Bronchial epithelial cell (primary cell): ENCODE measurements around the gene SUMO2. TPM values are rescaled to one million over a fixed set of nuclear protein-coding genes. Genes with fewer than 3 reads are reported as not detected.
A peak's percentile ranks its signal among the peaks of the same experiment; 100 is the strongest.
"Not testable (repeated sequence)": the region's sequence is repeated elsewhere in the genome, so short reads cannot be mapped to it uniquely, and the experiment has no call there.

ENCODE experiments used
- DNase-seq: peaks from one replicate; pipeline ENCODE4 v3.0.0-alpha.2; 2010; ENCODE audit warnings: low read depth
- FAIRE-seq: peaks from 2 replicates; lab custom pipeline; 2011; peaks lifted over from hg19 to GRCh38; lab: Jason Lieb, UNC
- H3K27me3 ChIP-seq: 2 replicates; pipeline ENCODE4 v1.5.1; 2011; ENCODE audit warnings: low read length; ENCODE audit not compliant: control insufficient read depth, insufficient read depth
- H3K36me3 ChIP-seq: 2 replicates; pipeline ENCODE4 v1.5.1; 2011; ENCODE audit warnings: low read length; ENCODE audit not compliant: control insufficient read depth, insufficient read depth
- H3K4me3 ChIP-seq: 2 replicates; pipeline ENCODE4 v1.5.1; 2011; ENCODE audit warnings: mild to moderate bottlenecking, low read depth, low read length, control low read depth
- CTCF ChIP-seq: IDR thresholded peaks from 2 replicates; pipeline ENCODE4 v1.5.1; 2011; ENCODE audit warnings: mild to moderate bottlenecking, moderate library complexity, low read length, control low read depth, inconsistent platforms; ENCODE audit not compliant: insufficient read depth, severe bottlenecking
- total RNA-seq: library from RNA; depleted of rRNA; stranded (reverse); fragments of >200 nt; gene quantifications from 2 replicates; pipeline ENCODE4 v1.2.1, GENCODE V29; 2014

SUMO2 gene
- total RNA-seq, 1 donor from 2014 or later, result 87.1 TPM

GRCh38 chr17:75163074-75163473 is 19.7 kb downstream of the SUMO2 start:
- FAIRE-seq (no peak), DNase-seq (no peak)
- H3K27me3 ChIP-seq, result no peaks in the 10 kb centered on the region
- no peaks in the 10 kb centered on the region for H3K36me3 ChIP-seq
- TF ChIP-seq CTCF, result no peak
- H3K4me3 ChIP-seq, result no peak overlapping the region

GRCh38 chr17:75160211-75160610 is 22.5 kb downstream of the SUMO2 start:
- H3K4me3 ChIP-seq, result no peak overlapping the region
- FAIRE-seq (no peak), DNase-seq (no peak)
- no peaks in the 10 kb centered on the region for H3K36me3 ChIP-seq
- no peaks in the 10 kb centered on the region for H3K27me3 ChIP-seq
- TF ChIP-seq CTCF, result no peak

- FAIRE-seq, result no peak
- no peak for TF ChIP-seq CTCF
- H3K27me3 ChIP-seq, result no peaks in the 10 kb centered on the region
- H3K36me3 ChIP-seq, result no peaks in the 10 kb centered on the region
- DNase-seq, result peak; percentile 97
- no peak overlapping the region for H3K4me3 ChIP-seq
Observed at GRCh38 chr17:75159196-75160031, 23.3 kb downstream of the SUMO2 start.

- peak; percentile 72 for DNase-seq
- not testable (repeated sequence) for H3K27me3 ChIP-seq, H3K36me3 ChIP-seq, H3K4me3 ChIP-seq, FAIRE-seq
Observed at GRCh38 chr17:75158480-75158879, 24.3 kb downstream of the SUMO2 start.

GRCh38 chr17:75155191-75155601 is 27.6 kb downstream of the SUMO2 start:
- Histone ChIP-seq H3K36me3 (no peaks in the 10 kb centered on the region), H3K27me3 (no peaks in the 10 kb centered on the region), H3K4me3 (no peak overlapping the region)
- no peak for TF ChIP-seq CTCF
- no peak for FAIRE-seq
- peak; percentile 52 for DNase-seq

- H3K27me3 ChIP-seq, result no peaks in the 10 kb centered on the region
- H3K36me3 ChIP-seq, result no peaks in the 10 kb centered on the region
- TF ChIP-seq CTCF, result no peak
- peak within 1 kb of the TSS; percentile 97 for H3K4me3 ChIP-seq
- DNase-seq (peak; percentile 98), FAIRE-seq (no peak)
Observed at GRCh38 chr17:75154195-75155106, 28.3 kb downstream of the SUMO2 start, which contains the start of gene JPT1. Gene JPT1 (minus strand): TSS chr17:75154512. CDS start chr17:75154397, 115 bp downstream.
